Left hindlimb (tissue), 1 donor: ENCODE measurements around the gene CANT1.

Source experiments
- DNase-seq: peaks from one replicate; pipeline ENCODE4 v3.0.0-alpha.2; 2018

CANT1 gene

DNA sequence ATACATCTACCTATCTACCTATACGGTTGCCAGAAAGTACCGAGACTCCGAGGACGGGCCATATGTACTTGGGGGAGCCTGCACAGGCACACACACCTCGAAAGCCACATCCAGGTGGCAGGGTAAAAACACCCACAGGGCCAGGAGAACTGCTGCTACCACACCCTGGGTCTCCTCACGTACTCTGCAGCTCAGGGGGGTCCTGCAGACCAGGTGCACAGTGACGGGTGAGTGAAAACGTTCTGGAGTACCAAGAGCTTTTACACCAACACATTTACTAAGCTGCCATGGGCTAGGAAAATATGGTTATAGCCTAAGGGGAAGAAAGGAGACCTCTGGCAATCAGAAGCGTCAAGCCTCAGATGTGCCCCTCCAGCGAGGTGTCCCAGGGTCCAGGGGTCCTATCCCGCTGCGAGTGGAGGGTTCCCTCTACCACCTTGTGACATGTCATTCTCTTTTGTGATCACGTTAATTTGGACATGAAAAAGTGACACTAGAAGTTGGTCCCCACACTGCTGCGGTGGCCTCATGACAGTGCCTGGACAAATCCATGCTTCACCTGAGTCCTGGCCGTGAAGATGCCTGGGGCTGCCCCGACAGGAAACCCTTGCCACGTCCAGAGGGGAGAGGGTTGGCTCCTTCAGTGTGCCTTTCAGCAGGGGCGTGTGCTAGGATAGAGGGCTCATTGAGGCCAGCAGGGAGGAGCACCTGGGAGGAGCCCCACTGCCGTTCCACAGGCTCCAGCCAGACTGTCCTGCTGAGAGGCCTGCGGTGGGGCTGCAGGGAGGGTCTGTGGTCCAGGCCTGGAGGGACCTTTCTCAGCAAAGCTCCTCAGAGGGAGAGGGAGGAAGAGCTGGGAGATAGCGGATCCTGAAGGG is 1.8 kb downstream of the CANT1 start:
- peak; percentile 43 for DNase-seq

GRCh38 chr17:79006794-79007503 is 2.6 kb downstream of the CANT1 start:
- DNase-seq: peak; percentile 15

- peak; percentile 16 for DNase-seq
Observed at GRCh38 chr17:79006046-79006445, 3.5 kb downstream of the CANT1 start.

- DNase-seq: peak; percentile 21
Observed at GRCh38 chr17:79005063-79005861, 4.3 kb downstream of the CANT1 start.

- peak; percentile 16 for DNase-seq
Observed at GRCh38 chr17:79003661-79004411, 5.7 kb downstream of the CANT1 start.

DNA sequence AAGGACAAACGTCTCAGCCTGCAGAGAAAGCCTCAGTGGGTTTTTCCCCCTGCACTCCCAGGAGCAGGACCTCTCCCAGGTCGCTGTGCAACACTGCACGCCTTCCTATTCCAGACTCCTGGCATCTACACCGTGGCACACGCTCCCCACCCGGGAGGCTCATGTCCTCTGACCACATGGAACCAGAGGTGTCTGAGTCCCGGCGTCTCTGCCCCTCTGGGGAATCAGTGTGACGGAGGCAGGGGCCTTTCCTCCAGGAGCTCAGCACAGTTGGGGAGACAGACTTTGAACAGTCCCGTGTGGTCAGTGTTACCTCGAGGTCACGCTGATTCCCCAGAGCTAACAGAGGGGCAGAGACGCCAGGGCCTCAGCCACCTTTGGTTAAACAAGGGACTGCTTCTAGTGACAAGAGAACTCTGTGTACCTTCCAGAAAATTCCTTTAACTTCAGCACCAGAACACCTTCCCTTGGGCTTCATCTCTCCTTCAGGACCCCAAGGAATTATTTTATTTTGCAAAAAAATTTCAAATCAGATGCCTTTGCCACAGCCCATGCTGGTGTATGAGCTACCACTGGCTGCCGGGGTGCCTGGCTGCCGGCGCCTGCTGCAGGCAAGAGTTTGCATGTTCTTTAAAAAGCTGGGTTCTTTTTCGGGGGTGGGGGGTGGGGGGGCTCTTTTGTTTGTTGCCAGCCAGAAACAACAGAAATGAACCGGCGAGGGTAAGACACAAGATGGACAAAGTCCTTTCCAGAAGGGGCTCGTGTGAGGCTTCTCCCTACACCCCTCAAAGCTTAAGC is 6.6 kb downstream of the CANT1 start:
- peak; percentile 6 for DNase-seq

DNA sequence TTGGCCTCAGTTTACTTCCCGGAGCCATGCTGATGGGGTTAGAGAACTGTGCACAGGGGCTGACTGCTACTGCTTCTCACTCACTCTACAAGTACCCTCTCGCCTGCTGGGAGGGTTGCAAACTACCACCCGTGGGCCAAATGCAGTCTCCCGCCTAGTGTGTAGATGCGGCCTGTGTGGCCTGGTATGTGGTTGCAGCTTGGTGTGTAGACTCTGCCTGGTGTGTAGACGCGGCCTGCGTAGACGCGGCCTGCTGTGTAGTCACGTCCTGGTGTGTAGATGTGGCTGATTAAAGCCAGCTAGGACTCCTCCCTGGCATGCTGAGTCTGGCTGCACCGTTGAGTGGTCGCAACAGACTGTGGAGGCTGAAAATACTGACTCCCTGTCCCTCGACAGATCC is 7.3 kb downstream of the CANT1 start:
- peak; percentile 10 for DNase-seq

DNA sequence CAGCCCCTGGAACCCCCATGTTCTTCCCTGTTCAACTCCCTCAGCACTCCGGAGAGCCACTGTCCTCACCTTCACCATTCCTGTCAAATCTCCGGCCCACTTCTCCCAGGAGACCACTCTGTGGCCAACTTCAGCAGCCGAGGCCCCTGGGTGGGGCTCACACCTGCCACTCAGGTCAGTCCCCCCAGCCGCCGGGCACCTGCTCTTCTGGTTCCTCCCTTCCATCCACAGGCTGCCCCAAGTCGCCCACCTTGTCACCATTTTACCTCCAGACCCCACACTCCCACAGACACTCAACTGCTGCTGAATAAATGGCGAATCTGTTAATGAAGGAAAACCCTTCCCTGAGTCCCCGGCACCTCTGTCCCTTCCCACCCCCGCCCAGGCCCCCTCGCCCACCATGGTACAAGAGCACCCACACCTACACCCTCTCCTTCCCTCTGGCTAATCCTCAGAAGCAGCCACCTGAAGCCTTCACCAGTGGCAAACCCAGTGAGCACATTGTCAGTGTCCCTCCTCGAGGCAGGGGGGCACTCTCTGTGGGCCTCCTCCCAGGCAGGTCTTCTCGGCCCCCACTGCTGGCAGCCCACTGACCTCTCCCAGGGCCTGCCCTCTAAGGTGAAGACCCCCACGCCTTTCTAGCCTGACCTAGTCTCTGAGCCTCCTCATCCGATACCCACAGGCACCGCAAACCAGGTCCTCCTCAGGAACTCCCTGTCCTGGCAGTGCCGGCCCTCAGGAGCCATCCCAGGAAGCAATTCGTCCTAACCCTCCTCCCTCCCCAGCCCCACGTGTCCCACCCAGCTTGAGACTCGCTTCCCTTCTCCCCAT is 8.2 kb downstream of the CANT1 start:
- peak; percentile 10 for DNase-seq

DNA sequence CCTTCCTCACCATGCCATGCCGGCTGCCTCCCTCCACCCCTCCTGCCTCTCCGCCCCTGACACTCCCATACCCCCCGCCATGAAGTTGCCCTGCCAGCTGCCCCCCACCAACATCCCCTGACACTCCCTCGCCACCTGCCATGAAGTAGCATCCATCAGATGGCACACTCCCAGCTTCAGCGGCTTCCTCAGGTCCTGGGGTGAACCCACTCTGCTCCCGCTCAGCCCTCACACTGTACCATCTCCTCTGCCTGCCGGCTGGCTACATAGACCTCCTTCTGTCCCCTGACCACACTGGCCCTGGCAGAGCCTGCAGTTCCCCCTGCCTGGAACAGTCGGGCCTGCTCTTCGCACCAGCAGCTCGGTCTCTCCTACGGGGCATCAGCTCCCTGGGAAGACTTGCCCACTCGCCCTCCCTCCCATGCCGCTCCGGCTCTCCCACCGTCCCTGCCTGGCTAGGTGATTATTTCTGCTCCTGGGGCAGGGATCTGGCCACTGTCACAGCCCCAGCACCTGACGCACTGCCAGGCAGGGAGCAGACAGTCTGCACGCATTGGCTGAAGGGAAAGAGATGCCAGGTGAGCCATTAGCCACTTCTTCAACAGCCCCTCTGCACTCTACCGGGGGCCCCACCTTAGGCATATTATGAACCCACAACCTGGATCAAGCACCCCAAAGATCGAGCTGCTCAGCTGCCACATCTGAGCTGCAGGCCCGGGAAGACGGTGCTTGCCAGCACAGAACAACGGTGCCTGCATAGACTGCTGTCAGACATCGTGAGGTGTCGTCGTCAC is 9.0 kb downstream of the CANT1 start:
- peak; percentile 11 for DNase-seq

GRCh38 chr17:78999947-79000395 is 9.6 kb downstream of the CANT1 start:
- DNase-seq: peak; percentile 6

DNA sequence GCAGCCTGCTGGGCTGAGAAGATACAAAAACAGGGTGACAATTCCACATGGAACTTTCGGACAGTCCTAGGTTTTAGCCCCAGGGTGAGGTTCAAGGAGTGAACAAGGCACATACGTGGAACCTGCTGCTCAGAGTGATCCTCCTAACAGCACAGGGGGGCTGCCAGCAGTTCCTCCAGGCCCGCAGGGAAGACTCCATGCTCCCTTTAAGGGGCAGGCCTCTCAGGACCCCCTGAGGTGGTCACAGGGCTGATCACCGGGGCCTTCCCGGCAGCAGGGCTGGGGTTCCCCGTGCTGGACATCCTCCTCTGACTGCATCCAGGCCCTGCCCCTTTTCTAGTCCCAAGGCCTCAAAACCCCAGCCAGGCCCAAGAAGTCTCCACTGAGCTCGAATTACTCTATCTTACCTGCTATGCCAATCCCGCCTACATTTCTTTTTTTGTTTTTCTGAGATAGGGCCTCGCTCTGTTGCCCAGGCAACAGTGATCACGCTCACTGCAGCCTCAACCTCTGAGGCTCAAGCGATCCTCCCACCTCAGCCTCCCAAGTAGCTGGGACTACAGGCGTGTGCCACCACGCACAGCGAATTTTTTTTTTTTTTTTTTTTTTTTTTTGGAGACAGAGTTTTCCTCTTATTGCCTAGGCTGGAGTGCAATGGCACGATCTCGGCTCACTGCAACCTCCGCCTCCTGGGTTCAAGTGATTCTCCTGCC is 10.4 kb downstream of the CANT1 start:
- DNase-seq: peak; percentile 19

DNA sequence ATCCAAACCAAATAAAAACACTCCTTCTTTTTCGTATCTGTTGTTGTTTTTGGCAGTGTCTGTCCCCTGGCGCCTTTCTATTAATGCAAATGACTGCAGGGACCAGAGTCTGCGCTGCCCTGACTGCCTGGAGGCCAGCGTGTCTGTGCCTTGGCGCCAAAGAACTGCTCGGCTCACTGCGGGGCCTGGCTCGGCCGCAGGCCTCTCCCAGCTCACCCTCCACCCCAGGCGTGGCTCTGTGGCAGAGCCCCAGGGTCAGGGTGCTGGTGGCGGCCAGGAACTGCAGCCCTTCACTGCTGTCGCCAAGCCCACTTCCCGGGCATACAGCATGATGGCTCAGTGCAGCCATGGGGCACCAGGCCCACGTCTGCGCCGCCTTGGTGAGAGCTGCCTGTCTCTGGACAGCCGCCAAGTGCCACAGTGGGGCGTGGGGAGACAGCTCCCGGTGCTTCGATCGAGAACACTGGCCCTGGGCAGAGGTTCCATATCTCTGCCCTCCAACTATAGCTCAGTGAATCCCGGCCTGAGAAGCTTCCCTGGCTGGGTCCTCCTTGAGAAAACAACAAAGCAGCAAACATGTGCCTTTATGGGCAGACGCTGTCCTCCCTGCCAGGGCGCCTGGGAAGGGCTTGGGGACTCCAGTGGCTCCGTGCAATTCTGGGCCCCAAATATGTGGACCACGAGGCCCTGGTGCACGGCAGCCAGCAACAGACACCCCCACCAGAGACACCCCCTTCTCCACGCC is 11.1 kb downstream of the CANT1 start:
- DNase-seq: peak; percentile 35

- peak; percentile 10 for DNase-seq
Observed at GRCh38 chr17:78997881-78998280, 11.7 kb downstream of the CANT1 start.

- peak; percentile 21 for DNase-seq
Observed at GRCh38 chr17:78997231-78997741, 12.3 kb downstream of the CANT1 start.

- DNase-seq: no peak
Observed at GRCh38 chr17:78996781-78997201, 12.8 kb downstream of the CANT1 start.

- DNase-seq: peak; percentile 33
Observed at GRCh38 chr17:78995761-78996451, 13.7 kb downstream of the CANT1 start.

GRCh38 chr17:78995022-78995760 is 14.4 kb downstream of the CANT1 start:
- peak; percentile 25 for DNase-seq
